ENCODE data around the gene ATP8B1.

- TF ChIP-seq, protein P1, sequence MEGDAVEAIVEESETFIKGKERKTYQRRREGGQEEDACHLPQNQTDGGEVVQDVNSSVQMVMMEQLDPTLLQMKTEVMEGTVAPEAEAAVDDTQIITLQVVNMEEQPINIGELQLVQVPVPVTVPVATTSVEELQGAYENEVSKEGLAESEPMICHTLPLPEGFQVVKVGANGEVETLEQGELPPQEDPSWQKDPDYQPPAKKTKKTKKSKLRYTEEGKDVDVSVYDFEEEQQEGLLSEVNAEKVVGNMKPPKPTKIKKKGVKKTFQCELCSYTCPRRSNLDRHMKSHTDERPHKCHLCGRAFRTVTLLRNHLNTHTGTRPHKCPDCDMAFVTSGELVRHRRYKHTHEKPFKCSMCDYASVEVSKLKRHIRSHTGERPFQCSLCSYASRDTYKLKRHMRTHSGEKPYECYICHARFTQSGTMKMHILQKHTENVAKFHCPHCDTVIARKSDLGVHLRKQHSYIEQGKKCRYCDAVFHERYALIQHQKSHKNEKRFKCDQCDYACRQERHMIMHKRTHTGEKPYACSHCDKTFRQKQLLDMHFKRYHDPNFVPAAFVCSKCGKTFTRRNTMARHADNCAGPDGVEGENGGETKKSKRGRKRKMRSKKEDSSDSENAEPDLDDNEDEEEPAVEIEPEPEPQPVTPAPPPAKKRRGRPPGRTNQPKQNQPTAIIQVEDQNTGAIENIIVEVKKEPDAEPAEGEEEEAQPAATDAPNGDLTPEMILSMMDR (IDR thresholded peaks at IDR 0.05) = no peak
- TF ChIP-seq POLR2A (IDR thresholded peaks at IDR 0.05) = no peak
Measured at GRCh38 chr18:57792631-57793301, 10.3 kb downstream of the ATP8B1 start.
